HAP-1 (cell line): Measurements from ENCODE around the gene CXCR5.

ENCODE experiments used
- DNase-seq, 2 experiments: peaks; one replicate each; pipeline ENCODE4 v3.0.0-alpha.2; 2016 to 2020; ENCODE audit warnings: low spot score in 2 of 2
- H3K27me3 ChIP-seq: fragments of 250-450 bp; sonication (Bioruptor Pico); 2 replicates; pipeline ENCODE4 v1.5.1; 2020; ENCODE audit warnings: low read depth, mild to moderate bottlenecking, moderate library complexity
- H3K36me3 ChIP-seq: fragments of 250-450 bp; sonication (Bioruptor Pico); replicated peaks from 2 replicates; pipeline ENCODE4 v1.5.1; 2020; ENCODE audit warnings: mild to moderate bottlenecking
- H3K4me1 ChIP-seq: fragments of 250-450 bp; sonication (Bioruptor Pico); 2 replicates; pipeline ENCODE4 v1.5.1; 2020; ENCODE audit warnings: mild to moderate bottlenecking
- H3K4me3 ChIP-seq: fragments of 250-450 bp; sonication (Bioruptor Pico); 2 replicates; pipeline ENCODE4 v1.5.1; 2020; ENCODE audit warnings: mild to moderate bottlenecking, moderate library complexity
- H3K9me3 ChIP-seq: fragments of 250-450 bp; sonication (Bioruptor Pico); 2 replicates; pipeline ENCODE4 v1.5.1; 2020; ENCODE audit warnings: mild to moderate bottlenecking, moderate library complexity
- in situ Hi-C: fragments of 300-500 bp; cut with MboI; formaldehyde crosslinking; loops from 3 replicates; pipeline ENCODE4 v1.14.3; 2020; ENCODE audit warnings: low sequenced_read_pairs, inconsistent platforms, mixed read lengths

The CXCR5 gene

DNA sequence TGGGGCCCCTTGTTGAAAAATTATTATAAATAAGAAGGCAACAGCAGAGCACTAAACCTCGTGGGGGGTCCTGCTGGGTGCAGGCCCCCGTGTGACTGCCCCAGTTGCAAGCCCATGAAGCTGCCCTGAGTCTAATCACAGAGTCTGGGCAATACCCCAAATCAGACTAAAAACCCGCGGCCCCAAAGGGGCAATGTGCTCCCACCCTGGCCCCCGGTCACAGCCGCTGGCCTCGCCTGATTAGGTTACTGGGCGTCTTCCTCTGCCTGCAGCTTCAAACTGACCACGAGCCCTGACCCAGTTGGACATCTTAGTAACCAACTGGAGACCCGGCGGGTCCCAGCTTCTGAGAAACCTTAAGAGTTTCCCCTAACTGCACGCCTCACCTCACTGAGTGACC is 1.6 kb downstream of the CXCR5 start:
- H3K4me1 ChIP-seq, result no peaks in the 10 kb centered on the region

DNA sequence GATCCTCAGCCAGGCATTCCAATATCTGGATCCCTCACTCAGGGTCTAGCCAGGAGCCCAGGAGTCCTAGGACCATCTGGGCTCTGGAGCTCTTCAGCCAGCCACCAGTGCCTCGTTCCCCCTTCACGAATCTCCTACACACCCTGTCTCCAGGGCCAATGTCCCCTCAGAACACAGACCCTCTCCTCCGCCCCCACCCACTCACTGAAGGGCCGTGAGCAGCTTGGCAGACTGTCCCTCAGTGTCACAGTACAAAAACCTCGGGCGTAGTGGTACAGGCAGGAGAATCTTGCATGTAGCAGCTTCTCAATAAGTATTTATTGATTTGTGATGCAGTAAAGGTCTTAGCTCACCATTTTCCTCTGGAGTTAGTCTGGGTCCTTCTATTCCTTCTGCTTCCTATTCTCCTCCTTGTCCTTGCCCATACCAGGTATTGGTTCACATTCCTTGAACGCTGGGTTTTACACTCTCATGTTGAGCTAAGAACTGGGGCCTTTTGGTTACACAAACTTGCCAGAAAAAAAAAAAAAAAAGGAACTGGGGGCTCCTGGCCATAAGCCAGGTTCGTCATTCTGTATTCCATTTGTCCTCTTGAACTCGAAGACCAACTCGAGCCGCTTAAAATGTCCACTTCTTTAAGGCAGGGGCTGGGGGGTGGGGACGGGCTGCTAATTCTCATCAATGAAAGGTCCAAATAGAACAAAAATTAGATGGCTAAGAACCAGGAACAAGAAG is 2.3 kb downstream of the CXCR5 start:
- H3K36me3 ChIP-seq, result no peaks in the 10 kb centered on the region
- in situ Hi-C loops, result no loop called here
- no peaks in the 10 kb centered on the region for H3K4me1 ChIP-seq
- peaks cover 5% of the 10 kb centered on the region; the same call in 1 of the 2 replicates for H3K27me3 ChIP-seq
- H3K4me3 ChIP-seq, result no peak overlapping the region
- no peaks in the 10 kb centered on the region for H3K9me3 ChIP-seq
- no peak for DNase-seq

More for the DNA sequence above, 1.6 kb downstream of the CXCR5 start:
- Histone ChIP-seq H3K36me3 (no peaks in the 10 kb centered on the region), H3K4me3 (no peak overlapping the region), H3K27me3 (peaks cover 5% of the 10 kb centered on the region; the same call in 1 of the 2 replicates), H3K9me3 (no peaks in the 10 kb centered on the region)
- no peak for DNase-seq
- in situ Hi-C loops, result no loop called here

DNA sequence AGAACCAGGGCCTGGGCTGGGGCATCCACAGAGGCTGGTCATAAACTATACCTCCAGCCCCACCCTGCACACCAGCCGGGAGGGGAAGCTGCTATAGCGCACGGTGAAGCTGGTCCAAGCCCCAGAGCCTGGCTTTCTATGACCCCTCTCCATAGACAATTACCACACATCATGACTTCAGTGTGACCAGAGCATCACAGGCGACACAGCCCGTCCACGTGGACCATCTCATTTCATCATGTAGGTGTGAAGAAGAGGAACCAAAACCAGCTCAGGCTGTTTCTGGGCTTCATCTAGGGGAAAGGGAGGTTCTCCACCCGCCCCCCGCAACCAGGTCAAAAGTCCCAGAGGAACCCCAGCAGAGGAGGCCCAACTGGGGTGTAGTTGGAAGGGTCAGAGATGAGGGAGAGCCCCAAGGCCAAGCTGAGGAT is 3.0 kb downstream of the CXCR5 start:
- Histone ChIP-seq H3K36me3 (no peaks in the 10 kb centered on the region), H3K27me3 (no peaks in the 10 kb centered on the region), H3K4me3 (no peak overlapping the region), H3K9me3 (no peaks in the 10 kb centered on the region), H3K4me1 (no peaks in the 10 kb centered on the region)
- in situ Hi-C loops, result no loop called here
- no peak for DNase-seq

DNA sequence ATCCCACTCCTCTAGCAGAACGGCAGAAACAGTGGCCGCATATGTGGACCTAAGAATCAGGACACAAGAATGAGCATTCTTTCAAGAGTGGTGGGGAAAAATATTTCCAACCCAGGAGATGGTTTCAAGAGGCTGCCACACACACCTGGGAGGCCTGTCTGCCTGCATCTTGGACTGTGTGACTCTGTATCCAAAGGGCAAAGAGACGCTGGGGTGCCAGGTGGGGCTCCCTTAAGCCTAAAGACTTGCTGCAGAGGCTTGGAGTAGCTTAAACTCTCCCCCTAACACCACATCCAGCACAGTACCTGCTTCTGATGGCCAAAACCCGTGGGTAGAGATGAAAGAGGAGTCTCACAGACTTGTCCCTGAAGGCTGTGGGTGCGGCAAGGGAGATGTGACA is 3.5 kb downstream of the CXCR5 start:
- no peaks in the 10 kb centered on the region for H3K27me3 ChIP-seq
- H3K4me1 ChIP-seq, result no peaks in the 10 kb centered on the region
- H3K36me3 ChIP-seq, result no peaks in the 10 kb centered on the region
- no peak overlapping the region for H3K4me3 ChIP-seq
- in situ Hi-C loops, result no loop called here
- DNase-seq, result no peak
- no peaks in the 10 kb centered on the region for H3K9me3 ChIP-seq

DNA sequence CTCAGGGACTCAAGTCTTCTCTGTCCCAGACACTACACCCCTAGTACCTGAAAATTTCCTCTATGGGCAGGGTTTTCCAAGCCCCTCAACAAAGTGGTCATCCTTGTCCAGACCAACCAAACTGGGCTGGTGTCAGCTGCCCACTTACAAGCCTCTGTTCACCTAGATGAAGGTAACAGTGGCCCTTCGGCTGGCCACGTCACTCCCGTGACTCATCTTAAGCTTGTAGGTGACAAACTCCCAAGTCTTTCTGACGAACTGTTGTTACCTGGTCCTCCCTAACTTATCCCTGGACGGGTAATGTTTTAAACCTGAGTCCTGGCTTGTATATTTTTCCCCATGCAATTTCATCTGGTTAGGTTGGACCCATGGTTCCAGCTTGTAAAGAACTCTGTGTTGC is 4.7 kb downstream of the CXCR5 start:
- no peaks in the 10 kb centered on the region for H3K36me3 ChIP-seq

DNA sequence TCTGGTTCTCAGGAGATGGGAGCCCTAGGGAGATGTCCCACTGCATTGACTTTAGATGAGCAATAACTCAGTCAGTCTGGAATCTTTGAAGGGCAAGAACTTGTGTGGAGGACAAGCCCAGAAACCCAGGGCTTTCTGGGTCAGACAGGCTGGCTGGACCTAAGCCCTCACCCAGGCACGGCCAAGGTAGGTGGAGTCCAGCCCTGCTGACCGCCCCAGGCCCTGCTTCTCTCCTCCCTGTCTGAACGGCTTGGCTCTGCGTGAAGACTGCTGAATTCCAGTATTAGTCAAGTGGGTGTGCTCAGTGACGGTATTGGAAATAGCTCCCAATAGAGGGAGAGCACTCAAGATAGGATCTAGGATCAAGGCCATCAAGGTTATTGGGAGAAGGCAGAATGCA is 6.1 kb downstream of the CXCR5 start:
- in situ Hi-C loops, result no loop called here
- no peak overlapping the region for H3K4me3 ChIP-seq
- H3K9me3 ChIP-seq, result no peaks in the 10 kb centered on the region
- no peaks in the 10 kb centered on the region for H3K4me1 ChIP-seq
- no peak for DNase-seq
- no peaks in the 10 kb centered on the region for H3K27me3 ChIP-seq
- no peaks in the 10 kb centered on the region for H3K36me3 ChIP-seq

More for the DNA sequence above, 4.7 kb downstream of the CXCR5 start:
- in situ Hi-C loops, result no loop called here
- no peaks in the 10 kb centered on the region for H3K4me1 ChIP-seq
- DNase-seq, result no peak
- no peaks in the 10 kb centered on the region for H3K27me3 ChIP-seq
- H3K4me3 ChIP-seq, result no peak overlapping the region
- H3K9me3 ChIP-seq, result no peaks in the 10 kb centered on the region

DNA sequence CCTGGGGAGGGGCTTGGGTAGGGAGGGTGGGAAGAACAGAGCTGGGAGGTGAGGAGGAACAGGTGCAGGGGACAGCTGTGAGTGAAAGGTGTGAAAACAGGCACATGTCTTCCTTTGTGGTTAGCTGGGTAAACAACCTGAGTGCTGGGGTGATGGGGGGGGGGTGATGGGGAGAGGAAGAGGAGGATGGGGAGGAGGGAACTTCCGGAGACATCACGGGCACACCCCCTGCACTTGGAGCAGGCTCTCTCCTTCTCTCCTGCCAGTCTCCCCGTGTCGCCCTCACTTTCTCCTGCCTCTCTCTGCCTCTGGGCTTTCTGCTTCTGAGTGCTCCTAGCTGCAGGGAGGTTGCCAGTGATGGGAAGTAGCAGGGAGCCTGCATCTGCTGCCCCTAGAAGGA is 8.8 kb downstream of the CXCR5 start:
- Histone ChIP-seq H3K9me3 (no peaks in the 10 kb centered on the region), H3K27me3 (no peaks in the 10 kb centered on the region; the same call in 1 of the 2 replicates), H3K4me1 (no peaks in the 10 kb centered on the region), H3K36me3 (no peaks in the 10 kb centered on the region), H3K4me3 (no peak overlapping the region)
- in situ Hi-C loops, result no loop called here
- DNase-seq, result no peak

DNA sequence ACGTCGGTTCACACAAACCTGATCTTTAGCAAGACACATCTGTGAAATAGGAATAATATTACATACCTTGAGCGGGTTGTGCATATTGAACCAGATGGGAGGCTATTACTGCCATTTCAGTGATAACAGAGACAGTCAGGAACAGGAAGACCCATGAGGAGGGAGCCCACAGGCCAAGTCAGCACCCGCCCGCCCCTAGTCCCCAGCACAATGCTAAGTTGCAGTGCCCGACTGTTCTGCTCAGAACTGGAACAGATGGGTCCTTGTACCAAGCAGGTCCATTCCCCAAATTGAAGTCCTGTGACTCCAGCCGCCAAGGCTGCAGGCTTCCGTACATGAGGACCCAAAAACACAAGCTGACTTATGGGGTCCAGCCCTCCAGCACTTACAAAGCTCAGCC is 9.3 kb downstream of the CXCR5 start:
- in situ Hi-C loops, result no loop called here
- H3K27me3 ChIP-seq, result no peaks in the 10 kb centered on the region; the same call in 1 of the 2 replicates
- H3K36me3 ChIP-seq, result no peaks in the 10 kb centered on the region
- DNase-seq, result no peak
- H3K9me3 ChIP-seq, result no peaks in the 10 kb centered on the region
- no peaks in the 10 kb centered on the region for H3K4me1 ChIP-seq
- H3K4me3 ChIP-seq, result no peak overlapping the region

DNA sequence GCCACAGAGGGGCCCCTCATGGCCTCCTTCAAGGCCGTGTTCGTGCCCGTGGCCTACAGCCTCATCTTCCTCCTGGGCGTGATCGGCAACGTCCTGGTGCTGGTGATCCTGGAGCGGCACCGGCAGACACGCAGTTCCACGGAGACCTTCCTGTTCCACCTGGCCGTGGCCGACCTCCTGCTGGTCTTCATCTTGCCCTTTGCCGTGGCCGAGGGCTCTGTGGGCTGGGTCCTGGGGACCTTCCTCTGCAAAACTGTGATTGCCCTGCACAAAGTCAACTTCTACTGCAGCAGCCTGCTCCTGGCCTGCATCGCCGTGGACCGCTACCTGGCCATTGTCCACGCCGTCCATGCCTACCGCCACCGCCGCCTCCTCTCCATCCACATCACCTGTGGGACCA is 10.0 kb downstream of the CXCR5 start:
- in situ Hi-C loops, result no loop called here
- Histone ChIP-seq H3K4me3 (no peak overlapping the region), H3K27me3 (no peaks in the 10 kb centered on the region; the same call in 1 of the 2 replicates), H3K9me3 (no peaks in the 10 kb centered on the region), H3K36me3 (no peaks in the 10 kb centered on the region), H3K4me1 (no peaks in the 10 kb centered on the region)
- DNase-seq, result no peak

DNA sequence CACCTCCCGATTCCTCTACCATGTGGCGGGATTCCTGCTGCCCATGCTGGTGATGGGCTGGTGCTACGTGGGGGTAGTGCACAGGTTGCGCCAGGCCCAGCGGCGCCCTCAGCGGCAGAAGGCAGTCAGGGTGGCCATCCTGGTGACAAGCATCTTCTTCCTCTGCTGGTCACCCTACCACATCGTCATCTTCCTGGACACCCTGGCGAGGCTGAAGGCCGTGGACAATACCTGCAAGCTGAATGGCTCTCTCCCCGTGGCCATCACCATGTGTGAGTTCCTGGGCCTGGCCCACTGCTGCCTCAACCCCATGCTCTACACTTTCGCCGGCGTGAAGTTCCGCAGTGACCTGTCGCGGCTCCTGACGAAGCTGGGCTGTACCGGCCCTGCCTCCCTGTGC is 10.5 kb downstream of the CXCR5 start:
- H3K36me3 ChIP-seq, result no peaks in the 10 kb centered on the region
- no peaks in the 10 kb centered on the region for H3K9me3 ChIP-seq
- H3K27me3 ChIP-seq, result no peaks in the 10 kb centered on the region; the same call in 1 of the 2 replicates
- no peaks in the 10 kb centered on the region for H3K4me1 ChIP-seq
- in situ Hi-C loops, result no loop called here
- DNase-seq, result no peak
- no peak overlapping the region for H3K4me3 ChIP-seq

DNA sequence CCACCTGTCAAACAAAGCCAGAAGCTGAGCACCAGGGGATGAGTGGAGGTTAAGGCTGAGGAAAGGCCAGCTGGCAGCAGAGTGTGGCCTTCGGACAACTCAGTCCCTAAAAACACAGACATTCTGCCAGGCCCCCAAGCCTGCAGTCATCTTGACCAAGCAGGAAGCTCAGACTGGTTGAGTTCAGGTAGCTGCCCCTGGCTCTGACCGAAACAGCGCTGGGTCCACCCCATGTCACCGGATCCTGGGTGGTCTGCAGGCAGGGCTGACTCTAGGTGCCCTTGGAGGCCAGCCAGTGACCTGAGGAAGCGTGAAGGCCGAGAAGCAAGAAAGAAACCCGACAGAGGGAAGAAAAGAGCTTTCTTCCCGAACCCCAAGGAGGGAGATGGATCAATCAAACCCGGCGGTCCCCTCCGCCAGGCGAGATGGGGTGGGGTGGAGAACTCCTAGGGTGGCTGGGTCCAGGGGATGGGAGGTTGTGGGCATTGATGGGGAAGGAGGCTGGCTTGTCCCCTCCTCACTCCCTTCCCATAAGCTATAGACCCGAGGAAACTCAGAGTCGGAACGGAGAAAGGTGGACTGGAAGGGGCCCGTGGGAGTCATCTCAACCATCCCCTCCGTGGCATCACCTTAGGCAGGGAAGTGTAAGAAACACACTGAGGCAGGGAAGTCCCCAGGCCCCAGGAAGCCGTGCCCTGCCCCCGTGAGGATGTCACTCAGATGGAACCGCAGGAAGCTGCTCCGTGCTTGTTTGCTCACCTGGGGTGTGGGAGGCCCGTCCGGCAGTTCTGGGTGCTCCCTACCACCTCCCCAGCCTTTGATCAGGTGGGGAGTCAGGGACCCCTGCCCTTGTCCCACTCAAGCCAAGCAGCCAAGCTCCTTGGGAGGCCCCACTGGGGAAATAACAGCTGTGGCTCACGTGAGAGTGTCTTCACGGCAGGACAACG is 11.7 kb downstream of the CXCR5 start:
- Histone ChIP-seq H3K9me3 (no peaks in the 10 kb centered on the region), H3K4me3 (no peak overlapping the region), H3K27me3 (no peaks in the 10 kb centered on the region; the same call in 1 of the 2 replicates), H3K4me1 (no peaks in the 10 kb centered on the region), H3K36me3 (no peaks in the 10 kb centered on the region; the same call in 1 of the 2 replicates)
- in situ Hi-C loops, result no loop called here
- DNase-seq, result no peak

DNA sequence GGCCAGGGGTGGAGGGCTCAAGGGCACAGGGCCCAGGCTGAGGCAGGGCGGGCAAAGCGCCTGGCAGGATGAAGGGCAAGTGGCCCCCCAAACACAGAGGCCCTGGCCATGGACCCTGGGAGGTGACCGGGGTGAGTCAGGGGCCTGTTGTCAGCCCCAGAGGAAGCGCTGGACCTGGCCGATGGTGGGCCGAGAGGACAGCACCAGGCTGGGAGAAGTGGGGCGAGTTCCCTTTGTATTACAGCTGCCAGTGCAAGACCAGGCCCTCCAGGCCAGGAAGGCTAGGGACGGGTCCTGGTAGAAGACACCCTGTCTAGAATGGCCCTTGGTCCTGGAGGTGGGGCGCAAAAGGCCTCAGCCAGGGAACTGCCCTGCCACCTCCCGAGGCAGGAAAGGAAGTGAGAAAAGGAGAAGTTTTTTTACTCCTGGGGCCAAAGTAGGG is 12.8 kb downstream of the CXCR5 start:
- no peak overlapping the region for H3K4me3 ChIP-seq

DNA sequence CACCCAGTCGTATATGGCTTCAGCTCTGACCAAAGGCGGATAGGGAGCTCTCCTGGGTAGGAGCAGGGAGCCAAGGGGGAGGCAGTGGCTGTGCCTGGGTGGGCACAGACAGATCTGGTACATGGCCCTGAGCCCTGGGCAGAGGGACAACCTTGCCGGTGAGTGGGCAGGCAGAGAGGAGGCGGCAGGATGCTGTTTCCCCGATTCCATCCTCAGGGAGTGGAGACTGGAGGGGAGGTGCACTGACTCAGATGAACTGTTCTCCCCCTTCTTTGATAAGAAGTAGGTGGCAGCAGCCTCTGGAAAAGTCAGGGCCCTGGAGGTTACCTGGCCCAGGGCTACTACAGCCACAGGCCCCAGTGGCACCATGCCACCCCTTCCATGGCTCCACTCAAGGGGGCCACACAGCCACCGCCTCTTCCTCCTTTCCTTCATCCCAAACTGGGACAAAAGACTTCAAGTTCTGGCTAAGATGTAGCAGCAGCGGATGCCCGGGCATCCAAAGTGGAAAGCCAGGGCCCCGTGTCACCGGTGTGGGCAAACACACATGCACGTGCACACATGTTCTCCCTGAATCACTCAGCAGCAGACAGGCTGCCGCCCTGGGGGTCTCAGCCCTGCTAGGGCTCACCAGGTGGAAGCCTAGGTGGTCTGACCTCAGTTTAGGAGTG is 13.4 kb downstream of the CXCR5 start:
- Histone ChIP-seq H3K4me1 (no peaks in the 10 kb centered on the region), H3K9me3 (no peaks in the 10 kb centered on the region), H3K36me3 (peaks cover 3% of the 10 kb centered on the region), H3K4me3 (no peak overlapping the region), H3K27me3 (no peaks in the 10 kb centered on the region; the same call in 1 of the 2 replicates)
- DNase-seq, result no peak
- in situ Hi-C loops, result no loop called here

More for the DNA sequence above, 12.8 kb downstream of the CXCR5 start:
- no peaks in the 10 kb centered on the region for H3K4me1 ChIP-seq
- in situ Hi-C loops, result no loop called here
- H3K9me3 ChIP-seq, result no peaks in the 10 kb centered on the region
- peaks cover 3% of the 10 kb centered on the region for H3K36me3 ChIP-seq
- H3K27me3 ChIP-seq, result no peaks in the 10 kb centered on the region; the same call in 1 of the 2 replicates
- no peak for DNase-seq
